ENCODE results near the gene IL24. TPM values are rescaled to one million over a fixed set of nuclear protein-coding genes. Genes with fewer than 3 reads are reported as not detected.

IL24 gene
- total RNA-seq, 1 donor from 2014 or later: 3.1 TPM

DNA sequence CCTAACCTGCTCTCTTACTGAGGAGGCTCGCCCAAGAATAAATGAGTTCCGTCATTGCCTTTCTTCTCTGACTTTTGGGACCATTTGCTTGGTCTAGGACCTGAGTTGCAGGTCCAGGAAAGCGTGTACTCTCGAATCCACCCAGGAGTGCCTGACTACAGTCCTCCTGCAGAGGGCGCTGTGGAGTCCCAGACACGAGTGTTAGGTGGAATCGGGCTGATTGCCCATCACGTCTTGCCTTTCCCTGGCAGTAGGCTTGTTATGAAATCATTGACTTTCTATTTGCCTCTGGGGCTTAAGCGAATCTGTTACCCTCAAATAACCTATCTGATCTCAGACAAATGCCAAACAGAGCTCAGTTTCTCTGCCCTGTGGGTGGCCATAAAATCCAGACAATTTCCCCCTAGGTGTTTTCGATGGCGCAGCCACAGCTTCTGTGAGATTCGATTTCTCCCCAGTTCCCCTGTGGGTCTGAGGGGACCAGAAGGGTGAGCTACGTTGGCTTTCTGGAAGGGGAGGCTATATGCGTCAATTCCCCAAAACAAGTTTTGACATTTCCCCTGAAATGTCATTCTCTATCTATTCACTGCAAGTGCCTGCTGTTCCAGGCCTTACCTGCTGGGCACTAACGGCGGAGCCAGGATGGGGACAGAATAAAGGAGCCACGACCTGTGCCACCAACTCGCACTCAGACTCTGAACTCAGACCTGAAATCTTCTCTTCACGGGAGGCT, 32.1 kb upstream of the IL24 start, which contains the start of gene IL20:
Gene IL20, plus strand, starts transcription at position 685 of the 733 bp plus-strand sequence. CDS start 230 bp downstream, outside the sequence.
- intact Hi-C loops (cut with micrococcal nuclease): loop anchor here (1.0 to 5.0 kb wide), 2 partner anchors 46 to 117 kb away; no protein-coding TSS in a partner anchor
- DNase-seq (ENCODE audit: low spot score): peak; percentile 71
- H3K36me3 Mint-ChIP-seq (ENCODE audit: low read depth): no peaks in the 10 kb centered on the region
- H3K4me1 Mint-ChIP-seq (ENCODE audit: low read depth): peaks cover 8% of the 10 kb centered on the region
- H3K9me3 Mint-ChIP-seq: no peaks in the 10 kb centered on the region
- H3K27ac Mint-ChIP-seq: no peak within 1 kb of the TSS
- H3K27me3 Mint-ChIP-seq (ENCODE audit: low read depth): peaks cover 43% of the 10 kb centered on the region
- H3K4me3 Mint-ChIP-seq (ENCODE audit: low read depth): no peak within 1 kb of the TSS

- peaks cover 36% of the 10 kb centered on the region for H3K27me3 Mint-ChIP-seq (ENCODE audit: low read depth)
- peaks cover 8% of the 10 kb centered on the region for H3K4me1 Mint-ChIP-seq (ENCODE audit: low read depth)
- no peak overlapping the region for H3K27ac Mint-ChIP-seq
- intact Hi-C loops (cut with micrococcal nuclease): loop anchor here (5.0 kb wide), 1 partner anchor 116 kb away; no protein-coding TSS in a partner anchor
- no peak for DNase-seq (ENCODE audit: low spot score)
- H3K4me3 Mint-ChIP-seq (ENCODE audit: low read depth): no peak overlapping the region
- no peaks in the 10 kb centered on the region for H3K36me3 Mint-ChIP-seq (ENCODE audit: low read depth)
- H3K9me3 Mint-ChIP-seq: peaks cover 2% of the 10 kb centered on the region
Measured at GRCh38 chr1:206866062-206866461, 31.2 kb upstream of the IL24 start.

DNA sequence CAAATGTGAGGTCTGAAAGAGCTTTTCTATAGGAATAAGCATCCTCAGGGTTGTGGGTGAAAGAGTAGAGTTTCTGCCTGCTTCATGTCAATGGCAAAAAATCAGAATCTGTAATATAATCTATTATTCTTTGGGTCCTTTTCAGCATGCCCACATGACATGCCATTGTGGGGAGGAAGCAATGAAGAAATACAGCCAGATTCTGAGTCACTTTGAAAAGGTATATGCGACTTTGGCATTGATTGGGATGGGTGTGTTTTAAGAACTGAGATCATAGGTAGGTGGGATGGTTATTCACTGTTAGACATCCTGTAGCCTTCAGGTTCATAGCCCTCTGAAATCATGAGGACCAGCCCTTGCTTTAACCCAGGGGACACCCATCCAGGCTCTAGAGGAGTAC, 30.0 kb upstream of the IL24 start:
- H3K4me1 Mint-ChIP-seq (ENCODE audit: low read depth): peaks cover 8% of the 10 kb centered on the region
- intact Hi-C loops (cut with micrococcal nuclease): loop anchor here (5.0 kb wide), 1 partner anchor 115 kb away; no protein-coding TSS in a partner anchor
- peaks cover 12% of the 10 kb centered on the region for H3K9me3 Mint-ChIP-seq
- peaks cover 28% of the 10 kb centered on the region for H3K27me3 Mint-ChIP-seq (ENCODE audit: low read depth)
- peaks cover 2% of the 10 kb centered on the region for H3K36me3 Mint-ChIP-seq (ENCODE audit: low read depth)
- no peak overlapping the region for H3K4me3 Mint-ChIP-seq (ENCODE audit: low read depth)
- no peak overlapping the region for H3K27ac Mint-ChIP-seq
- DNase-seq (ENCODE audit: low spot score): no peak

DNA sequence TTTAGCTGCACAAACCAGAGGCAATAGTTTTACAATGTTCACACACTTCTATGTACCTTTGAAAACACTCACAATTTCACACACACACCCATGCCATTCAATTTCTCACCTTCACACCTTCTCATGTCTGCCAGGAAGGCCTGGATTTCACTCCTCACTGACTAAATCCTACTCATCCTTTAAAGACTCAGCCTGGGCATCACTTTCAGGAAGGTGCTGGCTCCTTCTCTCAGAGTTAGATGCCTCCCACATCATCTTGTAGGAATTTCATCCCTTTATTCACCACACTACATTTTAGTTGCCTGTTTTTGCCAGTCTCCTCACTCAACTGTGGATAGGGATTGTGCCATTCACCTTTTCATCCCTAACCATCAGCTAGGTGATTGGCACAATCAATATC, 29.5 kb upstream of the IL24 start:
- H3K36me3 Mint-ChIP-seq (ENCODE audit: low read depth): peaks cover 2% of the 10 kb centered on the region
- H3K9me3 Mint-ChIP-seq: peaks cover 17% of the 10 kb centered on the region
- H3K27ac Mint-ChIP-seq: no peak overlapping the region
- H3K27me3 Mint-ChIP-seq (ENCODE audit: low read depth): peaks cover 26% of the 10 kb centered on the region
- H3K4me1 Mint-ChIP-seq (ENCODE audit: low read depth): peaks cover 8% of the 10 kb centered on the region
- no peak for DNase-seq (ENCODE audit: low spot score)
- no peak overlapping the region for H3K4me3 Mint-ChIP-seq (ENCODE audit: low read depth)
- intact Hi-C loops (cut with micrococcal nuclease): loop anchor here (5.0 kb wide), 1 partner anchor 115 kb away; no protein-coding TSS in a partner anchor

GRCh38 chr1:206868264-206868663, 29.0 kb upstream of the IL24 start:
- Mint-ChIP-seq H3K27ac (no peak overlapping the region), H3K36me3 (ENCODE audit: low read depth) (peaks cover 2% of the 10 kb centered on the region), H3K4me3 (ENCODE audit: low read depth) (no peak overlapping the region), H3K9me3 (peaks cover 20% of the 10 kb centered on the region), H3K4me1 (ENCODE audit: low read depth) (peaks cover 8% of the 10 kb centered on the region), H3K27me3 (ENCODE audit: low read depth) (peaks cover 20% of the 10 kb centered on the region)
- intact Hi-C loops (cut with micrococcal nuclease): loop anchor here (5.0 kb wide), 1 partner anchor 114 kb away; no protein-coding TSS in a partner anchor
- no peak for DNase-seq (ENCODE audit: low spot score)

GRCh38 chr1:206872139-206872538, 25.1 kb upstream of the IL24 start:
- H3K4me1 Mint-ChIP-seq (ENCODE audit: low read depth): no peaks in the 10 kb centered on the region
- no peak for DNase-seq (ENCODE audit: low spot score)
- H3K4me3 Mint-ChIP-seq (ENCODE audit: low read depth): no peak overlapping the region

DNA sequence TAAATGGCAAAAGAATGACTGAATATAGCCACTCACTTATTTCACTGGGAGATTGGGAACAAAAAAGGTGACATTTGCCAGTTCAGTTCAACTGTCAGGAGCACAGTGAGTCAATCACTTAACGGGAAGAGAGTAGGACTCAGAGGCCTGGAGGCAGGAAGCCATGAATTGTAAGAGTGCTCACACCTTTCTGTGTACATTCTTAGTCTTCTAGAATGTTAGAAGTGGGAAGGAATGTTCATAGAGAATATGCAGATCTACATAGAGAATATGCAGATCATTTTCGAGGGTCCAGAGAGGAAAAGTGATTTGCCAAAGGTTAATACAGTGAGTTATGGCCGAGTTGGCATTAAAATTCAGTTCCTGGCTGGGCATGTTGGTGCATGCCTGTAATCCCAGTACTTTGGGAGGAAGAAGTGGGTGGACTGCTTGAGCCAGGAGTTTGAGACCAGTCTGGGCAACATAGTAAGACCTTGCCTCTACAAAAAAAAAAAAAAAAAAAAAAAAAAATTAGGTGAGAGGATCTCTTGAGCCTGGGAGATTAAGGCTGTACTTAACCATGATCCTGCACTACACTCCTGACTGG, 23.5 kb upstream of the IL24 start:
- H3K4me1 Mint-ChIP-seq (ENCODE audit: low read depth): no peaks in the 10 kb centered on the region
- no peak overlapping the region for H3K4me3 Mint-ChIP-seq (ENCODE audit: low read depth)
- no peak for DNase-seq (ENCODE audit: low spot score)
- H3K36me3 Mint-ChIP-seq (ENCODE audit: low read depth): peaks cover 12% of the 10 kb centered on the region
- H3K27ac Mint-ChIP-seq: no peak overlapping the region
- H3K27me3 Mint-ChIP-seq (ENCODE audit: low read depth): peaks cover 6% of the 10 kb centered on the region
- peaks cover 61% of the 10 kb centered on the region for H3K9me3 Mint-ChIP-seq
- intact Hi-C loops (cut with micrococcal nuclease): no loop called here

More at GRCh38 chr1:206872139-206872538, 25.1 kb upstream of the IL24 start:
- intact Hi-C loops (cut with micrococcal nuclease): no loop called here
- Mint-ChIP-seq H3K9me3 (peaks cover 47% of the 10 kb centered on the region), H3K27me3 (ENCODE audit: low read depth) (peaks cover 12% of the 10 kb centered on the region), H3K36me3 (ENCODE audit: low read depth) (peaks cover 5% of the 10 kb centered on the region), H3K27ac (no peak overlapping the region)

DNA sequence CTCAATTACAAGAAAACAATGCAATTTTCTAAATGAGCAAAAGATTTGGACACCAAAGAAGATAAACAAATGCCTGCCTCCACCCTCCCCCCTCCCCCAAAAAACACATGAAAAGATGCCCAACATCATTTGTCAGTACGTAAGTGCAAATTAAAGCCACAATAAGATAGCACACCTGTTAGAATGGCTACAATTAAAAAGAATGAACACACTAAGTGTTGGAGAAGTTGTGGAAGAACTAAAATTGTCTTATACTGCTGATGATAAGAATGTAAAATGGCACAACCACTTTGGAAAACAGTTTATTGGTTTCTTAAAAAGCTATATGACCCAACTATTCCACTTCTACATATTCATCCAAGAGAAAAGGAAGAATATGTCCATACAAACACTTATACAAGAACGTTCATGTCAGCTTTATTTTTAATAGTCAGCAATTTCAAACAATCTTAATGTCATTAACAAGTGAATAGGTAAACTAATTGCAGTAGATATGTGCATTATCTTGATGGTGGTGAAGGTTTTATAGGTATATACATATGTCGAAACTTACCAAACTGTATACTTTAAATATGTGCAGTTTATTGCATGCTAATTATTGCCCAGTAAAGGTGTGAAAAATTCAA, 21.4 kb upstream of the IL24 start:
- DNase-seq (ENCODE audit: low spot score): no peak
- no peak overlapping the region for H3K27ac Mint-ChIP-seq
- peaks cover 17% of the 10 kb centered on the region for H3K36me3 Mint-ChIP-seq (ENCODE audit: low read depth)
- H3K27me3 Mint-ChIP-seq (ENCODE audit: low read depth): peaks cover 1% of the 10 kb centered on the region
- H3K4me1 Mint-ChIP-seq (ENCODE audit: low read depth): no peaks in the 10 kb centered on the region
- H3K4me3 Mint-ChIP-seq (ENCODE audit: low read depth): no peak overlapping the region
- intact Hi-C loops (cut with micrococcal nuclease): loop anchor here (5.0 kb wide), 1 partner anchor 54 kb away; no protein-coding TSS in a partner anchor
- peaks cover 69% of the 10 kb centered on the region for H3K9me3 Mint-ChIP-seq

GRCh38 chr1:206878456-206878855, 18.8 kb upstream of the IL24 start:
- intact Hi-C loops (cut with micrococcal nuclease): loop anchor here (5.0 kb wide), 1 partner anchor 56 kb away; no protein-coding TSS in a partner anchor
- Mint-ChIP-seq H3K27ac (no peak overlapping the region), H3K4me1 (ENCODE audit: low read depth) (no peaks in the 10 kb centered on the region), H3K9me3 (peaks cover 47% of the 10 kb centered on the region), H3K27me3 (ENCODE audit: low read depth) (peaks cover 6% of the 10 kb centered on the region), H3K36me3 (ENCODE audit: low read depth) (peaks cover 15% of the 10 kb centered on the region), H3K4me3 (ENCODE audit: low read depth) (no peak overlapping the region)
- no peak for DNase-seq (ENCODE audit: low spot score)

DNA sequence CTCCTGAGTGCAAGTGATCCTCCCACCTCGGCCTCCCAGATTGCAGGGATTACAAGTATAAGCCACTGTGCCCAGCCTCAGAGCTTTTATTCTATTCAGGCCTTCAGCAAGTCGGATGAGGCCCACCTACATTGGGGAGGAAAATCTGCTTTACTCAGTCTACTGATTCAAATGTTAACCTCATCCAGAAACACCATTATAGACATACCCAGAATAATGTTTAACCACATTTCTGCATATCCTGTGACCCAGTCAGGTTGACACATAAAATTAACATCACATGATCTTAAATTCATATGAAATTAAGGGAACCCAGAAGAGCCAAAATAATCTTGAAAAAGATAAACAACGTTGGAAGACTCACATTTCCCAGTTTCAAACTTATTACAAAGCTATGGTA, 16.9 kb upstream of the IL24 start:
- intact Hi-C loops (cut with micrococcal nuclease): no loop called here
- Mint-ChIP-seq H3K4me3 (ENCODE audit: low read depth) (no peak overlapping the region), H3K4me1 (ENCODE audit: low read depth) (no peaks in the 10 kb centered on the region), H3K27me3 (ENCODE audit: low read depth) (peaks cover 9% of the 10 kb centered on the region), H3K27ac (no peak overlapping the region), H3K9me3 (peaks cover 40% of the 10 kb centered on the region), H3K36me3 (ENCODE audit: low read depth) (peaks cover 15% of the 10 kb centered on the region)
- DNase-seq (ENCODE audit: low spot score): no peak

GRCh38 chr1:206882555-206882954, 14.7 kb upstream of the IL24 start:
- H3K4me3 Mint-ChIP-seq (ENCODE audit: low read depth): no peak overlapping the region
- no peak overlapping the region for H3K27ac Mint-ChIP-seq
- H3K27me3 Mint-ChIP-seq (ENCODE audit: low read depth): peaks cover 22% of the 10 kb centered on the region
- H3K9me3 Mint-ChIP-seq: peaks cover 18% of the 10 kb centered on the region
- intact Hi-C loops (cut with micrococcal nuclease): no loop called here
- peaks cover 12% of the 10 kb centered on the region for H3K36me3 Mint-ChIP-seq (ENCODE audit: low read depth)
- H3K4me1 Mint-ChIP-seq (ENCODE audit: low read depth): peaks cover 2% of the 10 kb centered on the region
- no peak for DNase-seq (ENCODE audit: low spot score)

DNA sequence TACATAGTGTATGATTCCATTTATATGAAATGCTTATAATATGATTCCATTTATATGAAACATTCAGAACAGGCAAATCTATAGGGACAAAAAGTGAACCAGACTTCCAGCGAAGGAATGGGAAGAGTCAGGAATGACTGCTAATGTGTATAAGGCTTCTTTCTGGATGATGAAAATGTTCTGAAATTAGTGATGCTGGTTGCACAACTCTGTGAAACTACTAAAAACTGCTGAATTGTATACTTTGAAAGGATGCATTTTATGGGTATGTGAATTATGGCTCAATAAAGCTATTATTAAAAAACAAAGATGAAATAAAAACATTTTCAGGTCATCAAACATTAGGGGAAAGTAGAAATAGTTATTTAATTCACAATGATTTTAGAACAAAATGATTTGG, 14.1 kb upstream of the IL24 start:
- intact Hi-C loops (cut with micrococcal nuclease): no loop called here
- no peak for DNase-seq (ENCODE audit: low spot score)
- H3K4me3 Mint-ChIP-seq (ENCODE audit: low read depth): no peak overlapping the region
- H3K36me3 Mint-ChIP-seq (ENCODE audit: low read depth): peaks cover 10% of the 10 kb centered on the region
- H3K27ac Mint-ChIP-seq: no peak overlapping the region
- peaks cover 5% of the 10 kb centered on the region for H3K4me1 Mint-ChIP-seq (ENCODE audit: low read depth)
- H3K27me3 Mint-ChIP-seq (ENCODE audit: low read depth): peaks cover 22% of the 10 kb centered on the region
- peaks cover 13% of the 10 kb centered on the region for H3K9me3 Mint-ChIP-seq
